ENCODE data around the gene ALKAL2. TPM values are rescaled to one million over a fixed set of nuclear protein-coding genes. Genes with fewer than 3 reads are reported as not detected.

ALKAL2 gene
- total and polyA plus RNA-seq, 2 of the 13 experiments (the other 11 are each of a cell fraction or from before 2014, with no cell fraction given) = 0.22 to 1.7 TPM

DNA sequence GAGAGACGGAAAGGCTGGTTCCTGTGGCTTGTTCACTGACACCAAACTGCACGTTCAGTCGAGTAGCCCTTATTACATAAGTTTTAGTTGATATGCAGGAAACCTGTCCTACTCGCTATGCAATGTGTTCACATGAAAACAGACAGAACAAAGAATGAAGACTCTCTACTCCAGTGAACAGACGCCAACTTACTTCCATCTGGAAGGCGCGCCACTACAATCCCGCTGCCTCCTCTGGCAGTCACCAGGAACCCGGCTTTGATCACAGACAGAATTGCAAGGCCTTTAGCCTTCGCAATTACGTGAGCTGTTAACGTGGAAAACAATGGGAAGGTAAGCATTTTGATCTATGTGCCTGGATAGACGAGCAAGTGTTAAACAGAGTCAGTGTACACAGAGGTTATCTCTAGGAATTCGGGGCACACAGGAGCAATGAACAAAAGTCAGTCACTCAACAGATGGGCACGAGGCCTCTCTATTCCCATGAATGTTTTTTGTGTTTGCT is 38.3 kb downstream of the ALKAL2 start (continued):
- TF ChIP-seq, protein P1, sequence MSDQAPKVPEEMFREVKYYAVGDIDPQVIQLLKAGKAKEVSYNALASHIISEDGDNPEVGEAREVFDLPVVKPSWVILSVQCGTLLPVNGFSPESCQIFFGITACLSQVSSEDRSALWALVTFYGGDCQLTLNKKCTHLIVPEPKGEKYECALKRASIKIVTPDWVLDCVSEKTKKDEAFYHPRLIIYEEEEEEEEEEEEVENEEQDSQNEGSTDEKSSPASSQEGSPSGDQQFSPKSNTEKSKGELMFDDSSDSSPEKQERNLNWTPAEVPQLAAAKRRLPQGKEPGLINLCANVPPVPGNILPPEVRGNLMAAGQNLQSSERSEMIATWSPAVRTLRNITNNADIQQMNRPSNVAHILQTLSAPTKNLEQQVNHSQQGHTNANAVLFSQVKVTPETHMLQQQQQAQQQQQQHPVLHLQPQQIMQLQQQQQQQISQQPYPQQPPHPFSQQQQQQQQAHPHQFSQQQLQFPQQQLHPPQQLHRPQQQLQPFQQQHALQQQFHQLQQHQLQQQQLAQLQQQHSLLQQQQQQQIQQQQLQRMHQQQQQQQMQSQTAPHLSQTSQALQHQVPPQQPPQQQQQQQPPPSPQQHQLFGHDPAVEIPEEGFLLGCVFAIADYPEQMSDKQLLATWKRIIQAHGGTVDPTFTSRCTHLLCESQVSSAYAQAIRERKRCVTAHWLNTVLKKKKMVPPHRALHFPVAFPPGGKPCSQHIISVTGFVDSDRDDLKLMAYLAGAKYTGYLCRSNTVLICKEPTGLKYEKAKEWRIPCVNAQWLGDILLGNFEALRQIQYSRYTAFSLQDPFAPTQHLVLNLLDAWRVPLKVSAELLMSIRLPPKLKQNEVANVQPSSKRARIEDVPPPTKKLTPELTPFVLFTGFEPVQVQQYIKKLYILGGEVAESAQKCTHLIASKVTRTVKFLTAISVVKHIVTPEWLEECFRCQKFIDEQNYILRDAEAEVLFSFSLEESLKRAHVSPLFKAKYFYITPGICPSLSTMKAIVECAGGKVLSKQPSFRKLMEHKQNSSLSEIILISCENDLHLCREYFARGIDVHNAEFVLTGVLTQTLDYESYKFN (CRISPR knock-in tag; conservative IDR thresholded peaks at IDR 0.05) = peak; percentile 97
- TF ChIP-seq, protein P2, sequence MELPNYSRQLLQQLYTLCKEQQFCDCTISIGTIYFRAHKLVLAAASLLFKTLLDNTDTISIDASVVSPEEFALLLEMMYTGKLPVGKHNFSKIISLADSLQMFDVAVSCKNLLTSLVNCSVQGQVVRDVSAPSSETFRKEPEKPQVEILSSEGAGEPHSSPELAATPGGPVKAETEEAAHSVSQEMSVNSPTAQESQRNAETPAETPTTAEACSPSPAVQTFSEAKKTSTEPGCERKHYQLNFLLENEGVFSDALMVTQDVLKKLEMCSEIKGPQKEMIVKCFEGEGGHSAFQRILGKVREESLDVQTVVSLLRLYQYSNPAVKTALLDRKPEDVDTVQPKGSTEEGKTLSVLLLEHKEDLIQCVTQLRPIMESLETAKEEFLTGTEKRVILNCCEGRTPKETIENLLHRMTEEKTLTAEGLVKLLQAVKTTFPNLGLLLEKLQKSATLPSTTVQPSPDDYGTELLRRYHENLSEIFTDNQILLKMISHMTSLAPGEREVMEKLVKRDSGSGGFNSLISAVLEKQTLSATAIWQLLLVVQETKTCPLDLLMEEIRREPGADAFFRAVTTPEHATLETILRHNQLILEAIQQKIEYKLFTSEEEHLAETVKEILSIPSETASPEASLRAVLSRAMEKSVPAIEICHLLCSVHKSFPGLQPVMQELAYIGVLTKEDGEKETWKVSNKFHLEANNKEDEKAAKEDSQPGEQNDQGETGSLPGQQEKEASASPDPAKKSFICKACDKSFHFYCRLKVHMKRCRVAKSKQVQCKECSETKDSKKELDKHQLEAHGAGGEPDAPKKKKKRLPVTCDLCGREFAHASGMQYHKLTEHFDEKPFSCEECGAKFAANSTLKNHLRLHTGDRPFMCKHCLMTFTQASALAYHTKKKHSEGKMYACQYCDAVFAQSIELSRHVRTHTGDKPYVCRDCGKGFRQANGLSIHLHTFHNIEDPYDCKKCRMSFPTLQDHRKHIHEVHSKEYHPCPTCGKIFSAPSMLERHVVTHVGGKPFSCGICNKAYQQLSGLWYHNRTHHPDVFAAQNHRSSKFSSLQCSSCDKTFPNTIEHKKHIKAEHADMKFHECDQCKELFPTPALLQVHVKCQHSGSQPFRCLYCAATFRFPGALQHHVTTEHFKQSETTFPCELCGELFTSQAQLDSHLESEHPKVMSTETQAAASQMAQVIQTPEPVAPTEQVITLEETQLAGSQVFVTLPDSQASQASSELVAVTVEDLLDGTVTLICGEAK (IDR thresholded peaks at IDR 0.05) = no peak
- TF ChIP-seq, protein P2 (CRISPR knock-in tag; IDR thresholded peaks at IDR 0.05) = peak; percentile 57; the same call in 1 of the 2 replicates
- TF ChIP-seq, protein P3, sequence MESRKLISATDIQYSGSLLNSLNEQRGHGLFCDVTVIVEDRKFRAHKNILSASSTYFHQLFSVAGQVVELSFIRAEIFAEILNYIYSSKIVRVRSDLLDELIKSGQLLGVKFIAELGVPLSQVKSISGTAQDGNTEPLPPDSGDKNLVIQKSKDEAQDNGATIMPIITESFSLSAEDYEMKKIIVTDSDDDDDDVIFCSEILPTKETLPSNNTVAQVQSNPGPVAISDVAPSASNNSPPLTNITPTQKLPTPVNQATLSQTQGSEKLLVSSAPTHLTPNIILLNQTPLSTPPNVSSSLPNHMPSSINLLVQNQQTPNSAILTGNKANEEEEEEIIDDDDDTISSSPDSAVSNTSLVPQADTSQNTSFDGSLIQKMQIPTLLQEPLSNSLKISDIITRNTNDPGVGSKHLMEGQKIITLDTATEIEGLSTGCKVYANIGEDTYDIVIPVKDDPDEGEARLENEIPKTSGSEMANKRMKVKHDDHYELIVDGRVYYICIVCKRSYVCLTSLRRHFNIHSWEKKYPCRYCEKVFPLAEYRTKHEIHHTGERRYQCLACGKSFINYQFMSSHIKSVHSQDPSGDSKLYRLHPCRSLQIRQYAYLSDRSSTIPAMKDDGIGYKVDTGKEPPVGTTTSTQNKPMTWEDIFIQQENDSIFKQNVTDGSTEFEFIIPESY (CRISPR knock-in tag; IDR thresholded peaks at IDR 0.05) = peak; percentile 67; the same call in 1 of the 2 replicates
- no peak for TF ChIP-seq CHCHD3 (CRISPR knock-in tag; IDR thresholded peaks at IDR 0.05)
- no peak for TF ChIP-seq USF2 (IDR thresholded peaks at IDR 0.05; ENCODE audit: low read depth, low read length)
- TF ChIP-seq USF2 (CRISPR knock-in tag; IDR thresholded peaks at IDR 0.05; ENCODE audit: borderline replicate concordance) = no peak
- no peak for TF ChIP-seq ZNF850 (CRISPR knock-in tag; conservative IDR thresholded peaks at IDR 0.05)
- peak; percentile 80; the same call in 1 of the 2 replicates for TF ChIP-seq FOSL2 (CRISPR knock-in tag; IDR thresholded peaks at IDR 0.05)
- peak; percentile 87; the same call in 1 of the 2 replicates for TF ChIP-seq HOXA3 (CRISPR knock-in tag; IDR thresholded peaks at IDR 0.05)
- no peak for TF ChIP-seq ZNF383 (CRISPR knock-in tag; IDR thresholded peaks at IDR 0.05; ENCODE audit: borderline replicate concordance)
- TF ChIP-seq PHF20 (CRISPR knock-in tag; IDR thresholded peaks at IDR 0.05) = no peak
- 0 out of 2 replicates have a peak, but pooled peaks have one; percentile 44 for TF ChIP-seq ISX (CRISPR knock-in tag; conservative IDR thresholded peaks at IDR 0.05)

Measured in HepG2 (cell line).